Lung (tissue), 12 donors: ENCODE results near the gene MTF2. TPM values are rescaled to one million over a fixed set of nuclear protein-coding genes. Genes with fewer than 3 reads are reported as not detected.

Experiments
- ATAC-seq: fragments of 200-7000 bp; cut with Tn5 transposase; one replicate; pipeline ENCODE4 v1.9.1; 2020; ENCODE audit warnings: moderate number of reproducible peaks; ENCODE audit not compliant: insufficient read depth, low FRiP score
- DNase-seq, 3 donors: peaks; one replicate each; pipeline ENCODE4 v3.0.0-alpha.2; 2013 to 2017
- H3K27ac ChIP-seq, 2 donors: one replicate each; pipeline ENCODE4 v1.5.1; 2013; ENCODE audit warnings: mild to moderate bottlenecking in 2 of 2, moderate library complexity in 2 of 2, control low read depth in 1 of 2, inconsistent platforms in 1 of 2, low read depth in 1 of 2, low read length in 1 of 2
- H3K27me3 ChIP-seq, 3 donors: one replicate each; pipeline ENCODE4 v1.5.1; 2013; ENCODE audit warnings: low read length in 2 of 3; ENCODE audit not compliant: control insufficient read depth in 3 of 3, insufficient read depth in 3 of 3
- H3K36me3 ChIP-seq, 4 donors: one replicate each; pipeline ENCODE4 v1.5.1; 2013; ENCODE audit warnings: low read length in 4 of 4, mild to moderate bottlenecking in 1 of 4, moderate library complexity in 1 of 4; ENCODE audit not compliant: control insufficient read depth in 4 of 4, insufficient read depth in 4 of 4
- H3K4me1 ChIP-seq, 5 donors: one replicate each; pipeline ENCODE4 v1.5.1; 2013; ENCODE audit warnings: low read length in 5 of 5, mild to moderate bottlenecking in 2 of 5, moderate library complexity in 1 of 5; ENCODE audit not compliant: control insufficient read depth in 5 of 5, insufficient read depth in 5 of 5
- H3K4me3 ChIP-seq: one replicate; pipeline ENCODE4 v1.5.1; 2013; ENCODE audit warnings: mild to moderate bottlenecking, control low read depth, moderate library complexity
- H3K9ac ChIP-seq, 2 donors: one replicate each; pipeline ENCODE4 v1.5.1; 2013; ENCODE audit warnings: low read length in 2 of 2, control low read depth in 1 of 2; ENCODE audit not compliant: insufficient read depth in 1 of 2
- H3K9me3 ChIP-seq, 4 donors: one replicate each; pipeline ENCODE4 v1.5.1; 2013; ENCODE audit warnings: low read length in 3 of 4, mild to moderate bottlenecking in 1 of 4, moderate library complexity in 1 of 4; ENCODE audit not compliant: control insufficient read depth in 4 of 4, insufficient read depth in 3 of 4
- CTCF ChIP-seq: IDR thresholded peaks from 2 replicates; pipeline ENCODE4 v1.5.1; 2012; ENCODE audit warnings: mild to moderate bottlenecking; ENCODE audit errors: control extremely low read depth, extremely low read depth
- WGBS, 2 donors: extraction: QIAGEN DNeasy Blood & Tissue Kit; methylation state at CpG; one replicate each; pipeline ENCODE4 v1.1.7; 2013; 5-methylcytosine and 5-hydroxymethylcytosine counted together
- polyA plus RNA-seq, 2 donors: library from polyadenylated mRNA; stranded (reverse); fragments of 200-250 nt; gene quantifications; one replicate each; pipeline ENCODE4 v1.2.1, GENCODE V29; 2013
- total RNA-seq, 2 donors: library from RNA; depleted of rRNA in 1 of 2; stranded (reverse); fragments of >200 nt in 1 of 2; gene quantifications; one replicate each; pipeline ENCODE4 v1.2.1, GENCODE V29; 2014 to 2021
- donor health status: control.
- donor health status: control.
- donor health status: Bipolar disorder and iron deficiency.
- donor health status: healthy.
- donor health status: DM: yes; HTN: yes; CAD: no.

Gene MTF2
- total and polyA plus RNA-seq, 4 donors, result 8.8 to 78.7 (median 17.3) TPM

- no peak overlapping the region for H3K9ac ChIP-seq
- no peaks in the 10 kb centered on the region for H3K36me3 ChIP-seq
- WGBS, 2 donors, result 67 to 75% methylated on average over 10 of the region's 10 CpGs
- no peaks in the 10 kb centered on the region for H3K27me3 ChIP-seq
- TF ChIP-seq CTCF, result no peak
- no peaks in the 10 kb centered on the region for H3K4me1 ChIP-seq
- H3K4me3 ChIP-seq, result no peak overlapping the region
- DNase-seq (no peak), ATAC-seq (no peak)
- H3K27ac ChIP-seq, result no peak overlapping the region
- H3K9me3 ChIP-seq, result no peaks in the 10 kb centered on the region
Observed at GRCh38 chr1:93042187-93043056, 36.7 kb upstream of the MTF2 start.

GRCh38 chr1:93043057-93043557, 36.0 kb upstream of the MTF2 start:
- no peak overlapping the region for H3K27ac ChIP-seq

GRCh38 chr1:93047618-93048017, 31.5 kb upstream of the MTF2 start:
- Histone ChIP-seq H3K9me3 (no peaks in the 10 kb centered on the region), H3K27ac (no peak overlapping the region), H3K9ac (no peak overlapping the region), H3K4me3 (no peak overlapping the region), H3K27me3 (no peaks in the 10 kb centered on the region), H3K4me1 (no peaks in the 10 kb centered on the region), H3K36me3 (no peaks in the 10 kb centered on the region)
- no peak for TF ChIP-seq CTCF
- ATAC-seq (no peak), DNase-seq (no peak)
- 58 to 59% methylated on average over 3 of the region's 3 CpGs for WGBS, 2 donors

More at GRCh38 chr1:93043057-93043557, 36.0 kb upstream of the MTF2 start:
- no peak for ATAC-seq
- TF ChIP-seq CTCF, result no peak
- no peak for DNase-seq
- Histone ChIP-seq H3K27me3 (no peaks in the 10 kb centered on the region), H3K4me3 (no peak overlapping the region), H3K9me3 (no peaks in the 10 kb centered on the region), H3K36me3 (no peaks in the 10 kb centered on the region), H3K4me1 (no peaks in the 10 kb centered on the region), H3K9ac (no peak overlapping the region)
- 96 to 99% methylated on average over 4 of the region's 4 CpGs for WGBS, 2 donors
